GM18520 (cell line): ENCODE results near the gene BCL2L12.

Source experiments
- ATAC-seq: cut with Tn5 transposase; IDR thresholded peaks from one replicate; pipeline ENCODE4 v1.9.1; 2021; ENCODE audit not compliant: unreplicated experiment

Gene BCL2L12

GRCh38 chr19:49662011-49662410 is 3.7 kb upstream of the BCL2L12 start:
- ATAC-seq, result no peak

DNA sequence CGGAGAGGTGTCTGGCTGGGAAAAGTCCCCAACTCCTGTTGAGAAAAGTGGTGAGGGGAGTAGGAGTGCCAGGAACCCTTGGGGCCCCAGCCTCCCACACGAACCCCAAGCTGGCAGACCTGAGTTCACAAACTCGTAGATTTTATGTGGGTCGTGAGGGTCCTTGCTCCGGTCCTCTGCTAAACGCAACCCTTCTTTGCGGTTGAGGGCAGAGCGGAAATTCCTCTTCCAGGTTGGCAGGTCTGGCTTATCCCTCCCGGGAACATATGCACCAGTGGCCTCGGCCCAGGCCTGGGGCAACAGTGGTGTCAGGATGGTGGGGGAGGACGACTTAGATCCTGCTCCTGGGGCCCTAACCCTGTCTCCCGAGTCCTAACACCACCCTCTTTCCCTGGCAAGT is 2.5 kb upstream of the BCL2L12 start:
- no peak for ATAC-seq

DNA sequence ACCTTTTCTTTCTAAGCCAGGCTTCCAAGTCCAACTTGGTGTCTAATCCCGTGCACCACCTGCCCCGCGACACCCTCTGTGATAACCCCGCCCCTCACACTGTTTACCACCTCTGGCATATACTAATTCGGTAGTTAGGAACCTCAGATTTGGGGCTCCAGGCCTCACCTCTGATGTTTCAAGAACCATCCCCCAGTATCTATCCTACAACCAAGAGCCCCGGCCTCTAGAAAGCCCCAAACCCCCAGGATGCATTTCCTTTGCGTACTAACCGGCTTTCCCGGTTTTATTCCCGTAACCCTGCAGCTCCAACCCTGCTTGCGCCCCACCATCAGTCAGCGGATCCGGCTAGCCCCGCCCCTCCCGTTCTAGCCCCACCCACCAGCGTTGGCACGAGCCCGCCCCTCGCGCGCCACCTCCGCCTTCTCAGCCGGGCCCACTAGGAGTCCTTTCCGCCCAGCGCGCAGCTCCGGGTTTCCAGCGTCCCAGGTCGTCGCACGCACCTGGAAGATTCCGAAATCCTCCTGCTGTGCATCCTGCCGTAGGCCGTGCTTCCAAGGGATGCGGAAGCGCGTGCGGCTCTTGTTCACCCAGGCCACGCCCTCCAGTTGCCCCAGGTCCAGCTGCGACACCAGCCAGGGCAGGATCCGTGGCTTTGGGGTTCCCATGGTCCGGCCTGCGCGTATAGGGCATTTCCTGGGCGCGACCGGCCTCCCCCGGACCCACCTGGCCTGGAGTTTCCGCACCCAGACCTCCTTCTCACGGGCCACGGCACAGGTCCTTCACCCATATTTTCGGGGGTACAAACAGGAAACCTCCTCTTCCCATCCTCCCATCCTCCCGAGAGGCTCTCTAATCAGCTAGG is 1.3 kb upstream of the BCL2L12 start:
- no peak for ATAC-seq

GRCh38 chr19:49665036-49665350 is 740 bp upstream of the BCL2L12 start:
- ATAC-seq, result no peak

DNA sequence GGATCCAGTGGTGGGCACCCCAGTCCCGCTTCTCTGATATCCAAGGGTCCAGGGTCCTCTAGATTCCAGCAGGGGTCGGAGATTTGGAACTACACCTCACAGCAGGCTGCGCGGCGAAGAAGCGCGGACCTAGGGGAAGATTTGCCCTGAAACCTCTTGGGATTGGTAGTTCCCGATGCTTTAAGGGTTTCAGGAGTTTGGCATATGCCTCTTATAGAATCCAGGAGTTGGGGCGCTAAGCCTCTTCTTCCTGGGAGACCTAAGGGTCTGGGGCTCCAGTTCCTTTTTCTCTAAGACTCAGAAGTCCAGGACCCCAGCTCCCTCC is 349 bp downstream of the BCL2L12 start:
- ATAC-seq, result no peak

GRCh38 chr19:49667473-49667872 is 1.7 kb downstream of the BCL2L12 start:
- no peak for ATAC-seq

DNA sequence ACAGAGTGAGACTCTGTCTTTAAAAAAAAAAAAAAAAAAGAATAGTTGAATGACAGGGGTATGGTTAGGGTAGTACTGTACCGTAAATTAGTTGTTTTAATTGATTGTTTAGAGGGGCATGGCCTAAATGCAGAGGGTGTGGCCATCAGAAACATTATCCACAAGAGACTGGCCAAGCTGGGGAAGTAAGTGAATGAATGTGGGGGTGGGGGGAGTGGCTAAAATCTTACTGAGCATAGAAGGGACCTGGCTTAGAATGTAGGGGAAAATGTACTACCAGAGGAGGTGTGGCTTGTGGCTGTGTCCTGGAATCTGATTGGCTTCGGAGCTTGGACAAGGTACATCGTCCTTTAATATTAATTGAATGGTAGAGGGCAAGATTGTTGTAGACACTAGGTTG is 3.8 kb downstream of the BCL2L12 start:
- no peak for ATAC-seq

- ATAC-seq, result no peak
Measured at GRCh38 chr19:49672131-49672919, 6.6 kb downstream of the BCL2L12 start.

GRCh38 chr19:49676136-49676783 is 10.5 kb downstream of the BCL2L12 start:
- no peak for ATAC-seq

GRCh38 chr19:49676784-49677230 is 11.1 kb downstream of the BCL2L12 start:
- ATAC-seq, result peak; percentile 61

DNA sequence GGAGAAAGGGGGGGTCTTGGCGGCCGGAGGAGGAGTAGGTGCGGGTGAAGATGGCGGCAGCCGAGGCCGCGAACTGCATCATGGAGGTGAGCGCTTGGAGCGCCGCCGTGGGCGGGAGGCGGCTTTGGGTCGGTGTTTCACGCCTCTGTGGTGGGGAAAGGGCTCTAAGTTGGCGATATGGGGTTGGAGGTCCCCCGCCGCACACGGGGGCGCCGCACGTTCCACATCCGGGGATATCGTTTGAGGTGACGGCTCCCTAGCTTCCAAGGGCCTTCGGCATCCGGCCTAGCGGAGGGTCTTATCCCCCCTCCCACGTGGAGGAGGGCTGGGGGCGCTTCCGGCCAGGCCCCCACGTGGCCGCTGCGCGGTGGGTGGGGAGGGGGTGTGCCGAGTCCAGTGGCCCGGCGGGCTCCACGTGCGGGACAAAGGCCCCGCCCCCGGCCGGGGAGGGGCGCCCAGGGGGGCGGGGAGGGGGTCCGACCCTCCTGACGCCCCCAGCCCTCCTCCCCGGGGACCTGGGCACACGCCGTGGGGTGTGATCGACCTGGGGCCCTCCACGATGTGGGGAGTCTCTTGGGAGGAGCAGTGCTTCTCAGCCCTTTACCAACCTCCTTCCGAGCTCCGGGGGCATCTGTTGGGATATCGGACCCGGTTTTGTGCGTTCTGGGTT is 11.6 kb downstream of the BCL2L12 start, which contains the start of gene PRMT1:
TSS of gene PRMT1 (plus strand) at position 41 of the 670 bp plus-strand sequence. CDS start at position 51, 10 bp downstream.
- no peak for ATAC-seq

GRCh38 chr19:49677901-49678674 is 12.4 kb downstream of the BCL2L12 start:
- no peak for ATAC-seq

DNA sequence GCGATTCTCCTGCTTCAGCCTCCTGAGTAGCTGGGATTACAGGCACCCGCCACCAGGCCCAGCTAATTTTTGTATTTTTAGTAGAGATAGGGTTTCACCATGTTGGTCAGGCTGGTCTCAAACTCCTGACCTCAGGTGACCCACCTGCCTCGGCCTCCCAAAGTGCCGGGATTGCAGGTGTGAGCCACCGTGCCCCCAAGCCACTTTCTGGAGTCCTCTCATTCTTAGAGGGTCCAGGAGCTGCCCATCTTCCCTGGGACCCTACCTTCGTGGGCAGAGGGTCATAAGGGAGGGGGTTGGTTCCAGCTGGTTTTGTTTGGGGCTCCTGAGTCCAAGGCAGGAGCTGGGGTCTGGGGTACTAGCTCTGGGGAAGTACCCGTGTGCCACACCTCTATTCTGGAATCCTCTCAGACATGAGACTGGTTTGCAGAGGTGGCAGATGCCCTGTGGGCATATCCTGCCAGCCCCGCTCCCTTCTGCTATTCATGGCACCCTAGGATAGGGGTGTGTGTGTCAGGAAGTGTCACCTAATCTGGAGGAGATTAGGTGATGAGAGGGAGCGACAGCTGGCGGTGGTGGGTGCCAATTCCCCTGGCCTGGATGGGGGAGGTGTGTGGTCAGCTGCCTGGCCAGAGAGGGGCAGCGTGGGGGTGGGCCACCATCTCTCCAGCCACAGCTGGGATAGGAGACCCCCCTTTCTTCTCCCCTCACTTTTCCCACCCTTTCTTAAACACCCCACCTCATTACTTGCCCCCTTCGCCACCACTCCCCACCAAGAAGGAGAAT is 13.4 kb downstream of the BCL2L12 start:
- ATAC-seq, result no peak

- ATAC-seq, result no peak
Measured at GRCh38 chr19:49679771-49680413, 14.2 kb downstream of the BCL2L12 start.

GRCh38 chr19:49680421-49681351 is 15.0 kb downstream of the BCL2L12 start:
- ATAC-seq, result no peak

GRCh38 chr19:49681830-49682229 is 16.1 kb downstream of the BCL2L12 start:
- no peak for ATAC-seq

- no peak for ATAC-seq
Measured at GRCh38 chr19:49682274-49682673, 16.5 kb downstream of the BCL2L12 start.

GRCh38 chr19:49683814-49684250 is 18.1 kb downstream of the BCL2L12 start:
- ATAC-seq, result no peak
